IMR-90 (cell line): ENCODE data around the gene GNAS. TPM values are rescaled to one million over a fixed set of nuclear protein-coding genes. Genes with fewer than 3 reads are reported as not detected.

ENCODE experiments used
- ATAC-seq: fragments of 200-7000 bp; cut with Tn5 transposase; 2 replicates; pipeline ENCODE4 v1.9.1; 2020; ENCODE audit warnings: low read depth, mild to moderate bottlenecking, moderate library complexity
- BruUV-seq: library from RNA; stranded (reverse); fragments of 400-500 nt; replicated peaks from 2 replicates; lab custom pipeline; 2021; lab: Mats Ljungman, UMichigan
- CTCF ChIA-PET: fragments of 300-600 bp; formaldehyde crosslinking; extraction: SDS; loops from one replicate; lab custom pipeline; 2021; ENCODE audit warnings: antibody characterized with exemption; lab: Yijun Ruan, JAX
- POLR2A ChIA-PET: fragments of 300-600 bp; sonication (Branson Sonifier 250); formaldehyde crosslinking; loops from one replicate; lab custom pipeline; 2022; ENCODE audit warnings: antibody characterized with exemption; ENCODE audit not compliant: unreplicated experiment; lab: Charles Lee
- DNase-seq: peaks from one replicate; pipeline ENCODE4 v3.0.0; 2013
- H2AFZ ChIP-seq: replicated peaks from 2 replicates; pipeline ENCODE3; 2013; ENCODE audit warnings: low read length, mild to moderate bottlenecking; ENCODE audit not compliant: poor library complexity
- H2AK5ac ChIP-seq: 2 replicates; pipeline ENCODE4 v1.6.1; 2013; ENCODE audit warnings: low read depth, low read length, inconsistent platforms
- H2AK9ac ChIP-seq: replicated peaks from 2 replicates; pipeline ENCODE3; 2013; ENCODE audit warnings: mild to moderate bottlenecking, low read depth, low read length, moderate library complexity; ENCODE audit not compliant: poor library complexity
- H2BK120ac ChIP-seq: 2 replicates; pipeline ENCODE4 v1.6.1; 2013; ENCODE audit warnings: low read depth, low read length, inconsistent platforms
- H2BK15ac ChIP-seq: 3 replicates; pipeline ENCODE4 v1.6.1; 2013; ENCODE audit warnings: low read depth, low read length, inconsistent platforms
- H2BK20ac ChIP-seq: 2 replicates; pipeline ENCODE4 v1.6.1; 2013; ENCODE audit warnings: low read depth, mild to moderate bottlenecking, inconsistent platforms, low read length, moderate library complexity
- H2BK5ac ChIP-seq: 2 replicates; pipeline ENCODE4 v1.6.1; 2013; ENCODE audit warnings: mild to moderate bottlenecking, low read depth, low read length, inconsistent platforms; ENCODE audit not compliant: poor library complexity, severe bottlenecking
- H3K14ac ChIP-seq: replicated peaks from 2 replicates; pipeline ENCODE4 v1.6.1; 2013; ENCODE audit warnings: low read depth, low read length, inconsistent platforms
- H3K18ac ChIP-seq: 2 replicates; pipeline ENCODE4 v1.6.1; 2013; ENCODE audit warnings: low read depth, low read length, control low read depth
- H3K23ac ChIP-seq: 2 replicates; pipeline ENCODE4 v1.6.1; 2013; ENCODE audit warnings: low read depth, low read length, inconsistent platforms
- H3K27ac ChIP-seq: 2 replicates; pipeline ENCODE4 v1.5.1; 2013; ENCODE audit warnings: mild to moderate bottlenecking, control low read depth, low read length; ENCODE audit not compliant: insufficient read depth
- H3K27me3 ChIP-seq: 2 replicates; pipeline ENCODE4 v1.6.1; 2013; ENCODE audit warnings: low read length; ENCODE audit not compliant: control insufficient read depth, insufficient read depth
- H3K36me3 ChIP-seq: 2 replicates; pipeline ENCODE4 v1.6.1; 2013; ENCODE audit warnings: low read length, mixed read lengths; ENCODE audit not compliant: control insufficient read depth, insufficient read depth
- H3K4ac ChIP-seq: 2 replicates; pipeline ENCODE4 v1.6.1; 2013; ENCODE audit warnings: low read depth, low read length, inconsistent platforms
- H3K4me1 ChIP-seq: 2 replicates; pipeline ENCODE4 v1.6.1; 2013; ENCODE audit warnings: low read length, mixed read lengths; ENCODE audit not compliant: control insufficient read depth, insufficient read depth
- H3K4me2 ChIP-seq: 2 replicates; pipeline ENCODE4 v1.6.1; 2013; ENCODE audit warnings: low read depth, mild to moderate bottlenecking, control low read depth, low read length, moderate library complexity
- H3K4me3 ChIP-seq: 2 replicates; pipeline ENCODE4 v1.5.1; 2013; ENCODE audit warnings: low read depth, mild to moderate bottlenecking, control low read depth, low read length, moderate library complexity; ENCODE audit not compliant: insufficient read depth
- H3K56ac ChIP-seq: 2 replicates; pipeline ENCODE4 v1.6.1; 2013; ENCODE audit warnings: low read length, inconsistent platforms; ENCODE audit not compliant: insufficient read depth; ENCODE audit errors: extremely low read depth
- H3K79me1 ChIP-seq, 2 experiments: 2 replicates each; pipeline ENCODE4 v1.6.1; 2013; ENCODE audit warnings: low read length in 2 of 2, inconsistent platforms in 1 of 2, low read depth in 1 of 2
- H3K9ac ChIP-seq: 2 replicates; pipeline ENCODE4 v1.6.1; 2013; ENCODE audit warnings: low read depth, low read length, control low read depth
- H3K9me1 ChIP-seq: 2 replicates; pipeline ENCODE4 v1.6.1; 2013; ENCODE audit warnings: low read length, inconsistent platforms; ENCODE audit not compliant: insufficient read depth
- H3K9me3 ChIP-seq: 2 replicates; pipeline ENCODE4 v1.6.1; 2013; ENCODE audit warnings: low read length; ENCODE audit not compliant: control insufficient read depth, insufficient read depth
- H4K20me1 ChIP-seq: 2 replicates; pipeline ENCODE4 v1.6.1; 2013; ENCODE audit warnings: low read length, inconsistent platforms; ENCODE audit not compliant: insufficient read depth
- H4K5ac ChIP-seq: 2 replicates; pipeline ENCODE4 v1.6.1; 2013; ENCODE audit warnings: mild to moderate bottlenecking, low read depth, low read length, control low read depth
- H4K8ac ChIP-seq, 2 experiments: 2 replicates each; pipeline ENCODE4 v1.6.1; 2013; ENCODE audit warnings: low read depth in 2 of 2, low read length in 2 of 2, control low read depth in 1 of 2, inconsistent platforms in 1 of 2
- H4K91ac ChIP-seq: 2 replicates; pipeline ENCODE4 v1.6.1; 2013; ENCODE audit warnings: low read depth, low read length, inconsistent platforms; ENCODE audit not compliant: insufficient read depth
- MAFK ChIP-seq: IDR thresholded peaks from 2 replicates; pipeline ENCODE4 v1.6.1; 2012; ENCODE audit warnings: low read depth, low read length, improper control_type of control experiment
- NFE2L2 ChIP-seq: fragments of 150-350 bp; IDR thresholded peaks from 2 replicates; pipeline ENCODE4 v1.6.1; 2016; ENCODE audit warnings: low read depth, mild to moderate bottlenecking, low read length
- RAD21 ChIP-seq: IDR thresholded peaks from 2 replicates; pipeline ENCODE4 v1.6.1; 2012; ENCODE audit warnings: low read length, improper control_type of control experiment
- SMC3 ChIP-seq: fragments of 150-350 bp; IDR thresholded peaks from 2 replicates; pipeline ENCODE4 v1.6.1; 2016; ENCODE audit warnings: low read depth, mild to moderate bottlenecking, antibody characterized with exemption, low read length, moderate library complexity
- WGBS, 2 experiments: methylation state at CpG; one replicate each; pipeline versions ENCODE4 v1.1.5 to v1.1.7; 2013; ENCODE audit warnings: missing lambda C conversion rate in 2 of 2; ENCODE audit not compliant: insufficient read length in 1 of 2; ENCODE audit errors: extremely low coverage in 2 of 2; 5-methylcytosine and 5-hydroxymethylcytosine counted together
- dilution Hi-C: fragments of 300-500 bp; cut with HindIII; formaldehyde crosslinking; loops from one replicate; pipeline ENCODE4 v1.14.3; 2018; ENCODE audit warnings: low sequenced_read_pairs; ENCODE audit not compliant: unreplicated experiment
- in situ Hi-C: fragments of 300-500 bp; cut with MboI; formaldehyde crosslinking; loops from 3 replicates; pipeline ENCODE4 v1.14.3; 2019; ENCODE audit warnings: low sequenced_read_pairs, inconsistent platforms, mixed read lengths
- intact Hi-C: fragments of 100-400 bp; cut with micrococcal nuclease; formaldehyde crosslinking; loops from 2 replicates; pipeline ENCODE4 v1.10.0; 2022
- polyA plus RNA-seq, 3 experiments: library from polyadenylated mRNA; depleted of rRNA; stranded (reverse); fragments of >200 nt; gene quantifications; 2 replicates each; pipeline ENCODE4 v1.2.3, GENCODE V29; 2012; ENCODE audit warnings: low replicate concordance in 1 of 3
- total RNA-seq: library from RNA; depleted of rRNA; stranded (reverse); fragments of >200 nt; gene quantifications from 2 replicates; pipeline ENCODE4 v1.2.3, GENCODE V29; 2012
- TF ChIP-seq, protein P1 (sequence below): conservative IDR thresholded peaks from 2 replicates; pipeline ENCODE4 v1.5.1; 2012; ENCODE audit warnings: mild to moderate bottlenecking, low read depth, low read length, improper control_type of control experiment

The GNAS gene
- total and polyA plus RNA-seq, 2 of the 4 experiments (the other 2 are of a cell fraction): 397 to 1,356 TPM

DNA sequence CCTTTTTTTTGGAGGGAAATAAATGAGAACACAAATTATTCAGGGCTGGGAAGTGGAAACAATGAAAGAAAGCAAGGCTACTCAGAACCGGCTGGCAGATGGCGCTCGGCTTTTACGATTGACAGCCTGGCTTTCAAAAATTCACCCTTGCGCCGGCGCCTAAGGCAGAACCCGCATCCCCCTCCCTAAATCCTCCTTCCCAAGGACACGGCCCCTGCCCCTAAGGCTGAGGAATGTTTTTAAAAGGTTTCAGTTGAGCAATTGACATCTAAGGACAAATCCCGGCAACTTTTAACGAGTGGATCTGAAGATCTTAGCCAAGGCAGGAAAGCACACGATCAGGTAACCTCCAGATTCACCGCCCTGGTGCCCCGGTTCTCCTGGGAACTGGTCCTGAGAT lies 16.3 kb downstream of the GNAS start:
- no peaks in the 10 kb centered on the region for H3K79me1 ChIP-seq

More for the DNA sequence above, 16.3 kb downstream of the GNAS start:
- ChIA-PET CTCF (no interaction called here), POLR2A (no interaction called here)
- Histone ChIP-seq H2BK5ac (no peak overlapping the region), H3K9me1 (peaks cover 3% of the 10 kb centered on the region; the same call in 1 of the 2 replicates), H3K9me3 (no peaks in the 10 kb centered on the region), H2BK15ac (no peak overlapping the region), H2AFZ (peak overlapping the region; percentile 77), H2BK20ac (no peak overlapping the region), H2BK120ac (no peak overlapping the region), H3K4ac (no peak overlapping the region), H4K8ac (no peak overlapping the region), H4K5ac (no peak overlapping the region), H3K4me2 (no peak overlapping the region), H3K4me3 (no peak overlapping the region), H3K18ac (no peak overlapping the region), H2AK9ac (peak overlapping the region; percentile 37), H2AK5ac (no peak overlapping the region), H3K23ac (no peak overlapping the region), H3K27me3 (peaks cover 20% of the 10 kb centered on the region), H3K14ac (no peak overlapping the region), H3K4me1 (no peaks in the 10 kb centered on the region), H4K20me1 (no peaks in the 10 kb centered on the region), H3K9ac (no peak overlapping the region), H3K27ac (no peak overlapping the region), H4K91ac (no peak overlapping the region), H3K56ac (no peak overlapping the region), H3K36me3 (no peaks in the 10 kb centered on the region)
- in situ Hi-C loops (loop anchor here (10.0 kb wide), 1 partner anchor 626 kb away; no protein-coding TSS in a partner anchor), dilution Hi-C loops (no loop called here), intact Hi-C loops (no loop called here)
- TF ChIP-seq NFE2L2 (no peak), MAFK (no peak), RAD21 (peak; percentile 51), SMC3 (peak; percentile 46)
- TF ChIP-seq, protein P1, sequence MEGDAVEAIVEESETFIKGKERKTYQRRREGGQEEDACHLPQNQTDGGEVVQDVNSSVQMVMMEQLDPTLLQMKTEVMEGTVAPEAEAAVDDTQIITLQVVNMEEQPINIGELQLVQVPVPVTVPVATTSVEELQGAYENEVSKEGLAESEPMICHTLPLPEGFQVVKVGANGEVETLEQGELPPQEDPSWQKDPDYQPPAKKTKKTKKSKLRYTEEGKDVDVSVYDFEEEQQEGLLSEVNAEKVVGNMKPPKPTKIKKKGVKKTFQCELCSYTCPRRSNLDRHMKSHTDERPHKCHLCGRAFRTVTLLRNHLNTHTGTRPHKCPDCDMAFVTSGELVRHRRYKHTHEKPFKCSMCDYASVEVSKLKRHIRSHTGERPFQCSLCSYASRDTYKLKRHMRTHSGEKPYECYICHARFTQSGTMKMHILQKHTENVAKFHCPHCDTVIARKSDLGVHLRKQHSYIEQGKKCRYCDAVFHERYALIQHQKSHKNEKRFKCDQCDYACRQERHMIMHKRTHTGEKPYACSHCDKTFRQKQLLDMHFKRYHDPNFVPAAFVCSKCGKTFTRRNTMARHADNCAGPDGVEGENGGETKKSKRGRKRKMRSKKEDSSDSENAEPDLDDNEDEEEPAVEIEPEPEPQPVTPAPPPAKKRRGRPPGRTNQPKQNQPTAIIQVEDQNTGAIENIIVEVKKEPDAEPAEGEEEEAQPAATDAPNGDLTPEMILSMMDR: peak; percentile 45
- WGBS, 2 experiments: 0% methylated on average over 1 of the region's 14 CpGs; no CpG with 5 or more reads in 1 of the 2 experiments
- no peak; the same call in 1 of the 2 replicates for ATAC-seq
- no peak for DNase-seq
- BruUV-seq: no TSS peak
